GM18526 (cell line): ENCODE measurements around the gene FUT6.

Experiments used
- POLR2A ChIP-seq: IDR thresholded peaks from 3 replicates; pipeline ENCODE4 v1.6.1; 2011; ENCODE audit not compliant: insufficient read length; ENCODE audit errors: extremely low read depth

The FUT6 gene

DNA sequence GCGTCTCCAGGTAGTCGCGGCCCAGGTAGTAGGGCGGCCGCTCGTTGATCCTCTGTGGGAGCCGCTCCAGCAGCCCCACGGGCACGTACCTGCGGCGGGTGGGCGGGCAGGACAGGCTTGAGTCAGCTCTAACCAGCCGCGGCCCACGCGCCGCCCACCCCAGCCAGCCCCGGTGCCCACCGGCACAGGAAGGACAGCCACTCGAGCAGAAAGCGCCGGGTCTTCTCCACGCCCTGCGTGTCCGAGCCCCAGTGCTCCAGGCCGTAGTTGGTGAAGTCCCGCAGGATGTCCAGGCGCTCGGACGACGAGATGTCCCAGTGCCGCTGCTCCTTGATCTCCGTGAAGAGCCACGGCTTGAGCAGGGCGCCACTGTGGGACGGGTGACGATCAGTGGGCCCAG lies 54.1 kb downstream of the FUT6 start:
- TF ChIP-seq POLR2A: no peak

DNA sequence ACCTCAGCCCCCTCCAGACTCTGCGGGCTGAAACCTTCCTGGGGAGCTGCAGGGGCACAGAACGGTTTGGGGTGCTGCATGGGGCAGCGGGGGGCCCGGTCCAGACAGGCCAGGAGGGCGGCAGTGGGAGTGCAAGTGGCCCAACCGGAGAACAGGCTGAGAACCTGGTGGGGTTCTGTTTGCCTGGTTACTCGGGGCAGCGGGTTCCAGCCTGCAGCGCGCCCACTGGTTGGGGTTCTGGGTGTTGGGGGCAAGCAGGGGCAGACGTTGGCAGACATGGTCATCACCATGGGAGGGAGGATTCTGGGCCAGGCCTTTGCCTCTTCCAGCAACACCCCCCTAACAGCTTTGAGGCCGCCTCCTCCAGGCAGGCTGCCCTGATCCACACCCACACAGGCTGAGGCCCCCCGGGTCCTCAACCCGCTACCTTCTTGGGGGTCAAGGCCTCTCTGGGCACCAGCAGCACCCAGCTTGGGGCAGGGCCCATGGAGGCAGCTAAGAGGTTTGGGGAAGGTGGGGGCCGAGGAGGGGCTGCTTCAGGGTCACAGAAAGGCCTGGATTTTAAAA lies 54.8 kb downstream of the FUT6 start, which contains the start of gene PRR22:
Gene PRR22, minus strand, starts transcription at position 166 of the 567 bp plus-strand sequence. Its CDS starts 86 bp downstream, at position 80.
- no peak for TF ChIP-seq POLR2A

DNA sequence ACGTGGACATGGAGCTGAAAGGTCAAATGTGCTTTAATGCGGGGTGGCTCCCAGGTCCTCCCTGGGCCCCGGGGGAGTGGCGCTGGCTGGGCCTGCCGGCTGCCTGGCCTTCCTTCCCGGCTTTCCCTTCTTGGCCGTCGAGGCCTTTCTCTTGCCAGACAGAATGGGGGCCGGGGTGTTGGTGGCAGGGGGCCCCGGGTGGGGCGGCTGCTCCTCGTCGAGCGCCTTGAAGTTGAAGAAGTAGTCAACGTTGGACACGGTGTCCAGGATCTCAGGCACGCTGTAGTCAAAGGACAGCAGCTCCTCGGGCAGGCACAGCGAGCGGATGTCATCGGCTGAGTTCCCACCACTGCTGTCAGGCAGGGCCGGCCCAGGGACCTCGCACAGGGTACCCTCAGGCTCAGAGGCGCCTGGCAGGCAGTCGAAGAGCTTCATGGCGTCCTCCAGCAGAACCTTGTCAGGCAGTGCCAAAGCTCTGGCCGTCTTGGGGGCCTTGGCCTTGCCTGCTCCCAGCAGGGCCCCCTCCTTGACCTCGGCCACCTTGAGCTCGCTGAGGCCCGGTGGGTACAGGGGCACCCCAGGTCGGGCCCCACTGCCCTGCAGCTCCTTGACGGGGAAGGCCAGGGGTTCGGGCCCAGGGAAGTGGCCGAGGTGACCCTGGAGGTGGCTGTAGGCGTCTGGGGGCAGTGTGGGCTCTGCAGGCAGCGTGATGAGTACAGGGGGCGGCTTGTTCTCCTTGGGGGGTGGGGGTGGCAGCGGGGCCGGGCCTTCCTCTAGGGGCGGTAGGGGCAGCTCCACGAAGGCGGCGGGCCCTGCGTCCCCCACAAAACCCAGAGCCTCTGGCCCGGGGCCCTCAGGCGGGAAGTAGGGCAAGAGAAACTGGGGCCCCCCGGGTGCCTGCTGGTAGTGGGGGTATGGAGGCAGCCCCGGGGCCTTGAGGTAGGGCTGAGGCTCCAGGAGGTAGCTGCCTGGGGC lies 56.3 kb downstream of the FUT6 start:
- no peak for TF ChIP-seq POLR2A

DNA sequence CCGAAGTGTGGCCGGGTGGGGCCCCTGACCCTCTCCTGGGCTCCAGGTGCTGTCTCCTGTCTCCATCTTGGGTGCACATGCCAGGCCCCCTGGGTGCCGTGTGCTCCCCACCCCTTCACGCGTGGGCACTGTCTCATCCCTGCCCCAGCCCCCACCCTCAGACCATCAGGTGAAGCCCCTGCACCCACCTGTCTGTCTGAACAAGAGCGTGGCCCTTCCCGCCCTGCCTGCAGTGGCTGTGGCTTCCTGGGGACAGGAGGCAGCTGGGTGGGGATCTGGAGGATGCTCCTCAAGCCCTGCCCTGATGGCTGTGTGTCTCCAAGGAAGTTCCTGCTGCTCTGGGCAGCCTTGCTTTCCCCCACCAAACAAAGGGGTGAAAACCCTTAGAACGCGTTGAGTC lies 57.2 kb downstream of the FUT6 start:
- TF ChIP-seq POLR2A: no peak
